ES-I3 (cell line): Measurements from ENCODE around the gene GOLGA2.

Experiments used
- H3K36me3 ChIP-seq: 2 replicates; pipeline ENCODE4 v1.6.1; 2013; ENCODE audit warnings: mild to moderate bottlenecking, low read length, control low read depth, moderate library complexity; ENCODE audit not compliant: insufficient read depth
- H3K4me1 ChIP-seq: 2 replicates; pipeline ENCODE4 v1.6.1; 2013; ENCODE audit warnings: mild to moderate bottlenecking, control low read depth, low read length; ENCODE audit not compliant: insufficient read depth
- H3K9ac ChIP-seq: 2 replicates; pipeline ENCODE4 v1.6.1; 2013; ENCODE audit warnings: low read depth, mild to moderate bottlenecking, low read length, moderate library complexity
- H3K9me3 ChIP-seq: 2 replicates; pipeline ENCODE4 v1.6.1; 2013; ENCODE audit warnings: mild to moderate bottlenecking, low read length, moderate library complexity; ENCODE audit not compliant: control insufficient read depth, insufficient read depth

The GOLGA2 gene

DNA sequence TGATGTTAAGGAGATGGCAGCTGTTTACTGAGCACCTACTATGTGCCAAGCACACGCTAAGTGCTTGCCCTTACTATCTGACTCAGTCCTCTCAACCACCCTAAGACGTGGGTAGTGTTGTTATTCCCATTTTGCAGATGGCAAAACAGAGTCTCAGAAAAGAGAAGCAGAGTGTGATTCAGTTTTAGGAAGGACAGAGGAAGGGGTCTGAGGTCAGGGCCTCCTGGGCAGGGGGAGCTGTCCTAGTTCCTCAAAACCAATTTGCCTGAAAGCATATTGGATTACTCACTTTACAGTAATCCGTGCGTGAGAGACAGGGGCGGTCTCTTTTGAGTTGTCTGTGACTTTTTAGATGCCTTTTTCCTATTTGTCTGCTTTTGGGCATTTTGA lies 49.4 kb downstream of the GOLGA2 start:
- H3K9me3 ChIP-seq: no peaks in the 10 kb centered on the region
- H3K9ac ChIP-seq: no peak overlapping the region
- no peaks in the 10 kb centered on the region; the same call in 1 of the 2 replicates for H3K36me3 ChIP-seq
- H3K4me1 ChIP-seq: no peaks in the 10 kb centered on the region

DNA sequence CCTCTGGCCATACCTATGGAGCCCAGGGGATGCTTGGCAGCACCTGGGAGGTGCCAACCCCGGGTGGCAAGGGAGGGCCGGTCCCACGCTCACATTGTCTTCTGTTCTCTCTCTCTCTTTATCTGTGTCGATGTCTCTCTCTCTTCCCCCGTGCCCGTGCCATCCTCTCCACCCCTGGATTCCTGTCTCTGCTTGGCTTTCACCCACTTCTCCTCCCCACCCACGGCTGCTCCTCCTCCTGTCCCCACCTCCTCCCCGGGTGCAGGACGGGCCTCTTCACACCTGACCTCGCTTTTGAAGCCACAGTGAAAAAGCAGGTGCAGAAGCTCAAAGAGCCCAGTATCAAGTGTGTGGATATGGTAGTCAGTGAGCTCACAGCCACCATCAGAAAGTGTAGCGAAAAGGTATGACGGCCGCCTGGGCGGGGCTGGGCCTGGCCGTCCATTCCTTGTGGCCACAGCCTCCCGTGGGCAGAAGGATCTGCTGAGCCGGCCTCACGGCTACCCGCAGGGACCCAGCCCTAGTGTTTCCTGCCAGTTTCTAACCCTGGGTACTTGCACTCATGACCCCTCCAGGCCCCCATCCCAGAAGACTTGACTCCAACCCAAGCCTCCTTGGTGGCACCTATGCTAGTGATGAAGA lies 49.9 kb downstream of the GOLGA2 start:
- no peaks in the 10 kb centered on the region for H3K9me3 ChIP-seq
- no peak overlapping the region for H3K9ac ChIP-seq
- no peaks in the 10 kb centered on the region; the same call in 1 of the 2 replicates for H3K36me3 ChIP-seq
- no peaks in the 10 kb centered on the region for H3K4me1 ChIP-seq

DNA sequence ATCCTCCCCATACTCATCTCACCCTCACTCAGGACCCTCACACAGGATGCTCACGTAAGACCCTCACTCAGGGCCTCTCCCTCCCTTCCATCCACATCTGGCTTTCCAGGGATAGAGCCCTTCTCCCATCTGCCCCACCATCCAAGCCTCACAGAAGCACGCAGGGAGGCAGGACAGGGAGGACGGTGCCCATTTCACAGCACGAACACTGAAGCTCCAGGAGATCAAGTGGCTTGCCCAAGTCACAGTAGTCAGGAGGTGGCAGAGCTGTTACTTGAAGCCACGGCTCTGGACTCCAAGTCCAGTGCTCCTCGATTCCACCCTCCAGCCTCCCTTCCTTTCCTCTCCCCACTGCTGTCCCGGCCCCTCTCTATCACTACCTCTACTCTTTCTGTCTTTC lies 50.9 kb downstream of the GOLGA2 start:
- H3K4me1 ChIP-seq: no peaks in the 10 kb centered on the region
- H3K9ac ChIP-seq: no peak overlapping the region
- no peaks in the 10 kb centered on the region for H3K9me3 ChIP-seq
- no peaks in the 10 kb centered on the region; the same call in 1 of the 2 replicates for H3K36me3 ChIP-seq

DNA sequence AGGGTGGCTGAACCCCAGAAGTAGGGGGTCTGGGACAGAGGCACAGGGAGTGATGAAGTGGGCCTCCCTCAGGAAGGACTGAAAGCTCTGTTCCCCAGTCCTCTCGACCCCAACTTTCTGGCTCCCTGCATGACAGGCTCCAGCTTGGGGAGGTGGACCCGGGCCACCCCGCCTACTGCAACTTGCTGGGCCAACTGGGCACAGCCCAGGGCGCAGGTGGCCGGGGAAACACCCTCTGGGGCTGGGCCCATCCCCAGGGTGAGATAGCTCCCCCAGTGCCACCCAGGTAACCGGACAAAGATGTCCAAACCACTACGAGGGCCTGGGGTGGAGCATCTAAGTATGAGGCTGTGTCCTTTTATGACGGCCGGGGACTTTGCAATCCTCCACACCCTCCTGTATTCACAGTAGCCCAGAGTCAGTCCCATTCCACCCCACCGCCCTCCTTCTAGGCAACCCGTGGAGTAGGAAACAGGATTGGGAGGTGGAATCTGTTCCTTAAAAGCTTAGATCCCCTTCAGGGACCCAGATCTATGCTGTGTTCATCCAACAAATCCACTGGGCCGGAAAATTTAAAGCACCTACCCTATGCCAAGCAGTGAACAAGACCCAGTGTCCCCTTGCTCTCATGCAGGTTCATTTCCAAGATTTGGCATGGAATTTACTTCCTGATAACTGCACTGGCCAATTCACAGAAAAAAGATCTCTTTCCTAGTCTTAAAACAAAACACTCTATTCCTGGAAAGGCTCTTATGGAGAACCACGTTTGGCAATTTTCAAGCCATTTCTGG lies 52.7 kb downstream of the GOLGA2 start:
- no peak overlapping the region for H3K9ac ChIP-seq
- H3K9me3 ChIP-seq: no peaks in the 10 kb centered on the region
- no peaks in the 10 kb centered on the region; the same call in 1 of the 2 replicates for H3K36me3 ChIP-seq
- H3K4me1 ChIP-seq: peaks cover 2% of the 10 kb centered on the region; the same call in 1 of the 2 replicates

DNA sequence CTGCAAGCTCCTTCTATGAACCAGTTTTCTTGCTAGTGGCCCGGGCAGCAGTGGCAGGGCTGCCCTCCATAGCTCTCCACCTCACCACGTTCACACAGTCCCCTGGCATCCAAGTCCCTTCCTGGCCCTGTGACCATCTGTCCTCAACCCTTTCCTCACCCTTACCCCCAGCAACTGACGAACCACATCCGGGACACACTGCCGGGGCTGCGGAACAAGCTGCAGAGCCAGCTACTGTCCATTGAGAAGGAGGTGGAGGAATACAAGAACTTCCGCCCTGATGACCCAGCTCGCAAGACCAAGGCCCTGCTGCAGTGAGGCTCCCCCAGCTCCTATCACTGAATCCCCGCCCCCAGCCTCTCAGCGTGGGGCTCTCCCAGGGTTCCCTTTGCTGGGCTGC lies 53.8 kb downstream of the GOLGA2 start:
- no peaks in the 10 kb centered on the region for H3K9me3 ChIP-seq
- H3K4me1 ChIP-seq: peaks cover 4% of the 10 kb centered on the region; the same call in 1 of the 2 replicates
- no peak overlapping the region for H3K9ac ChIP-seq
- H3K36me3 ChIP-seq: no peaks in the 10 kb centered on the region; the same call in 1 of the 2 replicates

DNA sequence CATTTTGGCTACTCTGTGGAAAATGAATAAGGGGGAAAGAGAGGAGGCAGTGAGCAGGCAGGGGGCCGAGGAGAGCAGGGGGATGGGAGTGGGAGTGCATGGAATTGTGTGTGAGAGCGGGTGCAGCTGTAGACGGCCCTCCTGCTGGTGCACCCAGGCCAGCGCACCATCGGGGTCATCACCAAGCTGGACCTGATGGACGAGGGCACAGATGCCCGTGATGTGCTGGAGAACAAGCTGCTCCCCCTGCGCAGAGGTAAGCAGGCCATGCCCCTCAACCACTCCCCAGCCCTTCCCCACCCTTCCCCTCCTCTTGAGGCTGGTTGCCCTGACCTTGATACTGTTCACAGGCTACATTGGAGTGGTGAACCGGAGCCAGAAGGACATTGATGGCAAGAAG lies 56.0 kb downstream of the GOLGA2 start:
- Histone ChIP-seq H3K4me1 (peaks cover 9% of the 10 kb centered on the region; the same call in 1 of the 2 replicates), H3K9ac (no peak overlapping the region), H3K9me3 (no peaks in the 10 kb centered on the region), H3K36me3 (no peaks in the 10 kb centered on the region; the same call in 1 of the 2 replicates)

DNA sequence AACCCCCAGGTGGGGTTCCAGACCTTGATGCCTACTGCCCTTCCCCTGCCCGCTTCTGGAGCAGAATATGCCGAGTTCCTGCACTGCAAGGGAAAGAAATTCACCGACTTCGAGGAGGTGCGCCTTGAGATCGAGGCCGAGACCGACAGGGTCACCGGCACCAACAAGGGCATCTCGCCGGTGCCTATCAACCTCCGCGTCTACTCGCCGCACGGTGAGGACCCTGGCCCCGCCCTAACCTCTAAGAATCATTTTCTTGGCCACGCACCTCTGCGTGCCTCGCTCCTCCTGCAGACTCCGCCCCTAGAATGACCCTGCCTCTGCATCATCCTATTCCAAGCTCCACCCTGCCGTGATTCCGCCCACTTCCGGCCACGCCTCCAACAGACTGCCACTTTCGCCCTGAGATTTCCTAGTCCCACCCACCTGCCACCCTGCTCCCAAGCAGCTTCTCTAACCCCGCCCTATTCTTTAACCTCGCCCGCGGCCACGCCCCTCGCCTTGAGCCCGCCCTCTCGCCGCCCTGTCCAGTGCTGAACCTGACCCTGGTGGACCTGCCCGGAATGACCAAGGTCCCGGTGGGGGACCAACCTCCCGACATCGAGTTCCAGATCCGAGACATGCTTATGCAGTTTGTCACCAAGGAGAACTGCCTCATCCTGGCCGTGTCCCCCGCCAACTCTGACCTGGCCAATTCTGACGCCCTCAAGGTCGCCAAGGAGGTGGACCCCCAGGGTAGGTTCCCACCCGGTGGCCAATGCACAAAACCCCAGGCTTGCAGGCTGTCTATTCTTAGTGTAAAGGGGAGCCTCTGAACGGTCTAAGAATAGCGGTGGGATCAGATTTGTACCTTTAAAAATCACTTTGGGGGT lies 57.1 kb downstream of the GOLGA2 start:
- Histone ChIP-seq H3K4me1 (peaks cover 14% of the 10 kb centered on the region; the same call in 1 of the 2 replicates), H3K9ac (peak overlapping the region; percentile 38; the same call in 1 of the 2 replicates), H3K36me3 (no peaks in the 10 kb centered on the region; the same call in 1 of the 2 replicates), H3K9me3 (no peaks in the 10 kb centered on the region)

DNA sequence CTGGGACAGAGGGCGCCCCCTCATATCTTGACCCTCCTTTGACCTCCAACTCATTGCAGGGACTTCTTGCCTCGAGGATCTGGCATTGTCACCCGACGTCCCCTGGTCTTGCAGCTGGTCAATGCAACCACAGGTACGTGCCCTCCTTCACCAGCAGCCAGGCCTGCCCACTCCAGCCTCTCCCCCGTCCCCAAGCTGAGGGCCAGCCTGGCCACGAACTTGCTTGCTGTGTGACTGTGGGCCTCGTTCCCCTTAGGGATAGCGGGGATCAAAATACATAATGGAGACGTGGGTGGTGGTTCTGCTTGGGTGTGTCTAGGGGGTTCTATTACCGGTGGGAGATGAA lies 57.7 kb downstream of the GOLGA2 start:
- Histone ChIP-seq H3K9me3 (no peaks in the 10 kb centered on the region), H3K4me1 (peaks cover 14% of the 10 kb centered on the region; the same call in 1 of the 2 replicates), H3K36me3 (no peaks in the 10 kb centered on the region; the same call in 1 of the 2 replicates), H3K9ac (peak overlapping the region; percentile 38; the same call in 1 of the 2 replicates)

DNA sequence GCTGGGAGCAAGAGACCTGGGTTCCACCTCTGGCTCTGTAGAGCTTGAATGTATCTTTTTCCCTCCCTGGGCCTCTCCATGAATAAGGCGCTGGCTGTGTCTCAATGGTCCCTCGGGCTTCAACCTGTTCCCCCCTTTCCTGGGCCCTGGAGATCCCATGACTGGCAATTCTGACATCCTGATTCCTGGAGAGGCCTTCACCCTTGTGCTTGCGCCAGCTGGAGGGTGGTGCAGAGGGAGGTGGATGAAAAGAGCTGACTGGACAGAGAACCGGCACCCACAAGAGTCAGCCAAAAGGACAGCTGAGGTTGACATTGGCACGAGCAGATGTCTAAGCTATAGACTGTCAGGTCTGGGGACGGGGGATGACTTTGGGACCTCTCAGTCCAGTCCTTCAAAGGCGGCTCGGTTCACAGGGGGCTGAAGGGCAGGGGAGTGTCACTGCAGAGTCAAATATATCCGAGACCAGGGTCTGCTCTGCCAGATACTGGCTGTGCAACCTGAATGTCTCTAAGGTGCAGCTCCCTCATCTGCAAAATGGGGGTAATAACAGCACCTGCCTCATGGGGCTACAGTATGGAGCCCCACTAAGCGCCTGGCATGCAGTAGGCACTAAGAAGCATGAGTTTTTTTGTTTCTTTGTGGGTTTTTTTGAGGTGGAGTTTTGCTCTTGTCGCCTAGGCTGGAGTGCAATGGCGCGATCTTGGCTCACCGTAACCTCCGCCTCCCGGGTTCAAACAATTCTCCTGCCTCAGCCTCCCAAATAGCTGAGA lies 58.8 kb downstream of the GOLGA2 start:
- H3K4me1 ChIP-seq: peaks cover 14% of the 10 kb centered on the region; the same call in 1 of the 2 replicates
- no peaks in the 10 kb centered on the region for H3K9me3 ChIP-seq
- no peak overlapping the region for H3K9ac ChIP-seq
- no peaks in the 10 kb centered on the region for H3K36me3 ChIP-seq

DNA sequence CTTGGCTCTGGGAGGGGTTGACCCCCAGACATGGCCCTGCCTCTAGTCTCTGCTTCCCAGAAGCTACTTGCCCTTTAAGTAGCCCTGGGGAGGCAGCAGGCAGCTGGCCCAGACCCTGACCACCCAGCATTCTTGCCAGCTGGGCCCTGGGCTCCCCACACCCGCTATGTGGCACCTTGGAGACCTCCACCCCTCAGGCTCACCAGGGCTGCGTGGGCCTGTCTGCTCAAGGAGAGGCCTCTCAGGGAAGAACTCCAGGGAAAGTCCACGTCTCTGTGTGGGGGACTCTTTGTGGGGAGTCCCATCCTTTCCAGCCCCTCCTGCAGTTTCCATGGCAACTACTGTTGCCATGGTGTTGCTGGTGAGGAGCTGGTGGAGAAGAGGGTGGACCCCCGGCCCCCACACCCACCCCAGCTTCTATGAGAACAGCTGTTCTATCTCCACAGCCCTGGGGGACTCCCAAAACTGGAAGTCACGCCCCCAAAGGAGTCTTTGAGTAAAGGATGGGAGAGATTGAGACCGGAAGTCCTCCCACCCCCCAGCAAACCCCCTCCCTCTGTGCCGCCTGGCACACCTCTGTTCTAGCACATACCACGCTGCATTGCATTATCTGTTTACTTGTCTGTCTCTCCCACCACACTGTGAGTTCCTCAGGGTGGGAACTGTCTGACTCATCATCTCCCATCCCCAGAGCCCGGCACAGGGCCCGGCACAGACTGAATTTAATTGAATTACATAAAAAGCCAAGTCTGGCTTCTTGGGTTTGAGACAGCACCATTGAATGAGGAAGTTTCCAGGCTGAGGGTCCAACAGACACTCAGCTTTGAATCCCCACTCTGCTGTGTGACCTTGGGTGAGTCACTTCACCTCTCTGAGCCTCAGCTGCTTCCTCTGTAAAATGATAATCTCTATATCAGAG lies 60.1 kb downstream of the GOLGA2 start:
- H3K9me3 ChIP-seq: no peaks in the 10 kb centered on the region
- H3K36me3 ChIP-seq: no peaks in the 10 kb centered on the region
- H3K4me1 ChIP-seq: peaks cover 14% of the 10 kb centered on the region; the same call in 1 of the 2 replicates
- H3K9ac ChIP-seq: no peak overlapping the region

DNA sequence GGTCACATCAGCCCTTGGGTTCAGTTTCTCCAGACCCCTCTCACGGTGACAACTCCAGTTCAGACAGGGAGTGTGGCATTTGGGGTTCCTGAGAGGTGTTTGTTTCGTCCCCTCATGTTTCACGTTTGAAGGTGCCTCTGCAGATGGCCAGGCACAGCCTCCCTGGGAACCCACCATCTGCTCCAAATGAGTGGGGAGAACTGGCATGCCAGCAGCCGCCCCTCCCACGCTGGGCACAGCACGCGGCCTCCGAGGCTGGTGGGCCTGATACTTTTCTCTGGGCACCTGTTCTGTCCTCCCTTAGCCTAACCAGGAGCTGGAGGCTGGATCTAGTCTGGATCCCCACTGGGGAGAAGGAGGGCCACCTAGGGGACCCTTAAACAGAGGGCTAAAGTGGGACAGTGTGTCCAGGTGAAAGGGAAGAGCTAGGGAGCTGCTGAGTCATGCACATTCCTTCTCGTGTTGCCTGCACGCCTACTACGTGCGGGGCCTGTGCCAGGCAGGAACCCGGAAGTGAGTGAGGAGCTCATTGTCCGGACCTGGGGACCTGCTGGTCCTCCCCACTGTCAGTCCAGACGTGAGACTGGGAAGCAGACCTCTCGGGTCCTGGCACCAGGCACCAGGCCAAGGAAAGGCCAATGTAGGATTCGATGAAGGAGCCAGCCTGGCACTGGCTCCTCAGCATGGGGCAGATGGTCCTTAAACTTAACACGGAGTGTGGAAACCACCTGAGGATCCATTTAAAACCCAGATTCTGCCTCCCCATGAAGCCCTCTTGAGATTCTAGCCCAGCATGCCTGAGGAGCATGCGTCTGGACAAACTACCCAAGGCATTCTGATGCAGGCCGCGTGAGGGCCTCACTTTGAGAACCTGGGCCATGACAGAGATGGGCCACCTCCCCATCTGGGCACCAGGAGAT lies 61.0 kb downstream of the GOLGA2 start:
- H3K4me1 ChIP-seq: peaks cover 14% of the 10 kb centered on the region; the same call in 1 of the 2 replicates
- H3K9me3 ChIP-seq: no peaks in the 10 kb centered on the region
- no peak overlapping the region for H3K9ac ChIP-seq
- H3K36me3 ChIP-seq: no peaks in the 10 kb centered on the region
